GM19372 (cell line): ENCODE data around the gene LMF1.
"Not testable (repeated sequence)": the region's sequence is repeated elsewhere in the genome, so short reads cannot be mapped to it uniquely, and the experiment has no call there.

Experiments
- ATAC-seq: cut with Tn5 transposase; IDR thresholded peaks from one replicate; pipeline ENCODE4 v1.9.1; 2021; ENCODE audit warnings: mild to moderate bottlenecking, low read depth, moderate library complexity; ENCODE audit not compliant: unreplicated experiment

Gene LMF1

GRCh38 chr16:886084-886543 is 84.7 kb downstream of the LMF1 start:
- no peak for ATAC-seq

GRCh38 chr16:885391-885790 is 85.4 kb downstream of the LMF1 start:
- ATAC-seq, result no peak

GRCh38 chr16:884232-884631 is 86.6 kb downstream of the LMF1 start:
- no peak for ATAC-seq

GRCh38 chr16:883781-884180 is 87.0 kb downstream of the LMF1 start:
- ATAC-seq, result no peak

GRCh38 chr16:883340-883739 is 87.4 kb downstream of the LMF1 start:
- ATAC-seq, result no peak

GRCh38 chr16:882671-883070 is 88.1 kb downstream of the LMF1 start:
- not testable (repeated sequence) for ATAC-seq

- no peak for ATAC-seq
These were observed 88.5 kb downstream of the LMF1 start for GRCh38 chr16:882256-882655.

GRCh38 chr16:881219-882097 is 89.3 kb downstream of the LMF1 start:
- ATAC-seq, result no peak

GRCh38 chr16:880471-881171 is 90.2 kb downstream of the LMF1 start:
- ATAC-seq, result no peak

- no peak for ATAC-seq
These were observed 90.8 kb downstream of the LMF1 start for GRCh38 chr16:879986-880385.

GRCh38 chr16:879461-879861 is 91.3 kb downstream of the LMF1 start:
- no peak for ATAC-seq

- ATAC-seq, result no peak
These were observed 91.9 kb downstream of the LMF1 start for GRCh38 chr16:878886-879285.

GRCh38 chr16:878072-878784 is 92.6 kb downstream of the LMF1 start:
- no peak for ATAC-seq

- ATAC-seq, result no peak
These were observed 93.3 kb downstream of the LMF1 start for GRCh38 chr16:877242-878071.

GRCh38 chr16:876523-877241 is 94.1 kb downstream of the LMF1 start:
- no peak for ATAC-seq

- ATAC-seq, result no peak
These were observed 94.8 kb downstream of the LMF1 start for GRCh38 chr16:876041-876335.

GRCh38 chr16:875182-876040 is 95.4 kb downstream of the LMF1 start:
- ATAC-seq, result no peak

GRCh38 chr16:874366-875181 is 96.2 kb downstream of the LMF1 start:
- no peak for ATAC-seq
